Esophagus squamous epithelium (tissue), 5 donors: ENCODE data around the gene SPATA25. TPM values are rescaled to one million over a fixed set of nuclear protein-coding genes. Genes with fewer than 3 reads are reported as not detected.

Source experiments
- DNase-seq: peaks from one replicate; lab custom pipeline; 2025; lab: John Stamatoyannopoulos, UW
- H3K27ac ChIP-seq, 4 donors: fragments of 200-600 bp; sonication (generic); one replicate each; pipeline ENCODE4 v1.5.1; 2016 to 2019; ENCODE audit warnings: mild to moderate bottlenecking in 1 of 4
- H3K27me3 ChIP-seq, 4 donors: fragments of 200-600 bp; sonication (generic); 1 replicate in 3 of 4; 2 replicates in 1 of 4; pipeline versions ENCODE4 v1.5.1 to v1.6.0; 2017 to 2021; ENCODE audit warnings: antibody characterized with exemption in 1 of 4
- H3K36me3 ChIP-seq, 3 donors: fragments of 200-600 bp; sonication (generic); one replicate each; pipeline ENCODE4 v1.5.1; 2016 to 2019
- H3K4me1 ChIP-seq, 3 donors: fragments of 200-600 bp; sonication (generic); one replicate each; pipeline ENCODE4 v1.5.1; 2017 to 2019
- H3K4me3 ChIP-seq, 4 donors: fragments of 200-600 bp; sonication (generic); 1 replicate in 3 of 4; 2 replicates in 1 of 4; pipeline ENCODE4 v1.5.1; 2016 to 2019; ENCODE audit warnings: mild to moderate bottlenecking in 2 of 4, moderate library complexity in 1 of 4
- H3K9me3 ChIP-seq, 3 donors: fragments of 200-600 bp; sonication (generic); one replicate each; pipeline ENCODE4 v1.5.1; 2016 to 2019
- CTCF ChIP-seq, 6 experiments: fragments of 450-650 bp in 4 of 6; fragments of 200-600 bp in 2 of 6; sonication (generic) in 2 of 6; IDR thresholded peaks; one replicate each; pipeline ENCODE4 v1.5.1; 2016 to 2019; ENCODE audit warnings: antibody characterized with exemption in 6 of 6, mild to moderate bottlenecking in 4 of 6, moderate library complexity in 4 of 6
- POLR2A ChIP-seq, 4 donors: fragments of 450-650 bp; IDR thresholded peaks; one replicate each; pipeline ENCODE4 v1.6.1; 2017; ENCODE audit warnings: antibody characterized with exemption in 4 of 4, mild to moderate bottlenecking in 4 of 4, moderate library complexity in 3 of 4
- whole genome bisulfite sequencing, 2 donors: methylation state at CpG; one replicate each; pipeline ENCODE4 v1.1.5; 2018; 5-methylcytosine and 5-hydroxymethylcytosine counted together
- intact Hi-C: fragments of 100-400 bp; cut with DNase I; formaldehyde crosslinking; loops from one replicate; pipeline ENCODE4 v1.15.0; 2022
- total RNA-seq, 4 donors: library from RNA; depleted of rRNA; stranded (reverse); fragments of >200 nt; gene quantifications; one replicate each; pipeline ENCODE4 v1.1.0, GENCODE V29; 2016
- donor health status: DM: yes; HTN: yes; CAD: no.

Gene SPATA25
- total RNA-seq, 4 donors from 2014 or later = 1.1 to 1.3 TPM; not detected in 2

- Histone ChIP-seq H3K27ac (peak overlapping the region; percentile 5 to 59 (median 31)), H3K4me3 (no peak overlapping the region), H3K9me3 (no peaks in the 10 kb centered on the region), H3K4me1 (peaks cover 0 to 39% (median 0%) of the 10 kb centered on the region in 3 donors), H3K27me3 (no peaks in the 10 kb centered on the region), H3K36me3 (peaks cover 22 to 98% (median 28%) of the 10 kb centered on the region in 3 donors)
- intact Hi-C loops = no loop called here
- no peak for DNase-seq
- WGBS, 2 donors = 53 to 59% methylated on average over 2 of the region's 5 CpGs
- TF ChIP-seq CTCF (IDR thresholded peaks at IDR 0.05) = no peak
- TF ChIP-seq POLR2A (IDR thresholded peaks at IDR 0.05) = no peak
Measured at GRCh38 chr20:45842169-45842812, 45.1 kb downstream of the SPATA25 start.

GRCh38 chr20:45841407-45842129 is 45.9 kb downstream of the SPATA25 start:
- 91% methylated on average over 7 to 9 of the region's 10 CpGs for WGBS, 2 donors
- intact Hi-C loops = no loop called here
- Histone ChIP-seq H3K4me1 (peaks cover 0 to 47% (median 5%) of the 10 kb centered on the region in 3 donors), H3K27me3 (no peaks in the 10 kb centered on the region), H3K4me3 (no peak overlapping the region), H3K36me3 (peaks cover 22 to 98% (median 28%) of the 10 kb centered on the region in 3 donors), H3K9me3 (no peaks in the 10 kb centered on the region), H3K27ac (peak overlapping the region in 3 of 4 donors; percentile 5 to 59 (median 57))
- TF ChIP-seq POLR2A (IDR thresholded peaks at IDR 0.05) = no peak
- TF ChIP-seq CTCF (IDR thresholded peaks at IDR 0.05) = no peak
- no peak for DNase-seq

DNA sequence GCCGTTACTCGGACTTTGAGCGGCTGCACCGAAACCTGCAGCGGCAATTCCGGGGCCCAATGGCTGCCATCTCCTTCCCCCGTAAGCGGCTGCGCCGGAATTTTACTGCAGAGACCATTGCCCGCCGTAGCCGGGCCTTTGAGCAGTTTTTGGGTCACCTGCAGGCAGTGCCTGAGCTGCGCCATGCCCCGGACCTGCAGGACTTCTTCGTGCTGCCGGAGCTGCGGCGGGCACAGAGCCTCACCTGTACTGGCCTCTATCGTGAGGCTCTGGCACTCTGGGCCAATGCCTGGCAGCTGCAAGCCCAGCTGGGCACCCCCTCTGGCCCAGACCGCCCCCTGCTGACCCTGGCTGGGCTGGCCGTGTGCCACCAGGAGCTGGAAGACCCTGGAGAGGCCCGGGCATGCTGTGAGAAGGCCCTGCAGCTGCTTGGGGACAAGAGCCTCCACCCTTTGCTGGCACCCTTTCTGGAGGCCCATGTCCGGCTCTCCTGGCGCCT is 46.7 kb downstream of the SPATA25 start:
- no peak overlapping the region for H3K4me3 ChIP-seq
- peaks cover 3 to 55% (median 9%) of the 10 kb centered on the region in 3 donors for H3K4me1 ChIP-seq
- peak overlapping the region in 1 of 4 donors; percentile 5 for H3K27ac ChIP-seq
- 87 to 93% methylated on average over 11 to 14 of the region's 25 CpGs for WGBS, 2 donors
- no peaks in the 10 kb centered on the region for H3K27me3 ChIP-seq
- H3K9me3 ChIP-seq = no peaks in the 10 kb centered on the region
- DNase-seq = no peak
- intact Hi-C loops = no loop called here
- peaks cover 22 to 90% (median 23%) of the 10 kb centered on the region in 3 donors for H3K36me3 ChIP-seq
- TF ChIP-seq POLR2A (IDR thresholded peaks at IDR 0.05) (no peak), CTCF (IDR thresholded peaks at IDR 0.05) (no peak)

DNA sequence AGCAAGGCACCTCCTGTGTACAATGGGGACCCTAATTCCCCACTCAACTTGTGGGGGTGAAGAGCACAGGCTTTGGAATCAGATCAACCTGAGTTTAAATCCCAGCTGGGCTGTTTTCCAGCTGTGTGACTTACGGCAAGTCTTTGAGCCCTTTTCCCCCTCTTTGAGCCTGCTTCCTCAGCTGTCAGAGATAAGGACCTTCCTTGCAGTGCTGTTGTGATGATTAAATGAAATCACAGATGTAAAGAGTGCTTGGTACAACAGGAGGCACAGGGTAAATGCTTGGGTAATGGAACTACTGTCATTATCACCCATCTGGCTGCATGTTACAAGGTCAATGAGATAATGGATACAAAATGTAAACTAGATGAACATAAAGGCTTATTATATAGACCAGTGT is 50.6 kb downstream of the SPATA25 start:
- peaks cover 7 to 51% (median 9%) of the 10 kb centered on the region in 3 donors for H3K36me3 ChIP-seq
- intact Hi-C loops = no loop called here
- no peaks in the 10 kb centered on the region for H3K27me3 ChIP-seq
- peak overlapping the region in 1 of 4 donors; percentile 30 for H3K4me3 ChIP-seq
- DNase-seq = no peak
- H3K27ac ChIP-seq = peak overlapping the region in 3 of 4 donors; percentile 14 to 88 (median 58)
- peaks cover 30 to 67% (median 33%) of the 10 kb centered on the region in 3 donors for H3K4me1 ChIP-seq
- no peaks in the 10 kb centered on the region for H3K9me3 ChIP-seq
- TF ChIP-seq CTCF (IDR thresholded peaks at IDR 0.05) (no peak), POLR2A (IDR thresholded peaks at IDR 0.05) (no peak)
- 0 to 86% methylated on average over 1 of the region's 1 CpG for WGBS, 2 donors

Other genes starting within 250 kb of the SPATA25 start
- gene WFDC11, start 217.4 kb downstream of the SPATA25 start, total RNA-seq = not detected
- gene WFDC13, start 185.6 kb downstream of the SPATA25 start, total RNA-seq = not detected
- gene WFDC10B, start 182.6 kb downstream of the SPATA25 start, total RNA-seq = not detected
- not detected for gene SPINT4, start 165.3 kb downstream of the SPATA25 start, total RNA-seq
- 1 to 10 TPM in 1 of 4 donors, not detected in 3; 1.3 TPM for gene WFDC3, start 95.7 kb downstream of the SPATA25 start, total RNA-seq
- gene DNTTIP1, start 95.7 kb downstream of the SPATA25 start, total RNA-seq = 10 to 100 TPM; 13.9 to 23.1 (median 20.3) TPM
- 10 to 100 TPM; 17.4 to 54.4 (median 31.2) TPM for gene UBE2C, start 75.0 kb downstream of the SPATA25 start, total RNA-seq
- 1 to 10 TPM in 1 of 4 donors, not detected in 3; 1.1 TPM for gene TNNC2, start 60.3 kb downstream of the SPATA25 start, total RNA-seq
- 10 to 100 TPM; 21.2 to 43.2 (median 37.4) TPM for gene SNX21, start 53.8 kb downstream of the SPATA25 start, total RNA-seq
- gene ACOT8, start 30.2 kb downstream of the SPATA25 start, total RNA-seq = 10 to 100 TPM; 27.7 to 35.0 (median 31.1) TPM
- gene ZSWIM3, start 30.0 kb downstream of the SPATA25 start, total RNA-seq = 1 to 10 TPM; 1.1 to 3.2 (median 2.5) TPM
- 1 to 10 TPM; 6.6 to 8.8 (median 7.6) TPM for gene ZSWIM1, start 6.4 kb downstream of the SPATA25 start, total RNA-seq
- gene NEURL2, start 3.6 kb upstream of the SPATA25 start, total RNA-seq = 1 to 10 TPM; 4.1 to 6.5 (median 5.5) TPM
- 10 to 100 TPM; 44.5 to 74.8 (median 56.8) TPM for gene CTSA, start 3.7 kb upstream of the SPATA25 start, total RNA-seq
- gene PLTP, start 24.5 kb upstream of the SPATA25 start, total RNA-seq = 100 to 1,000 TPM in 2 of 4 donors, 10 to 100 TPM in 1, 1 to 10 TPM in 1; 5.9 to 248 (median 92.6) TPM
- 10 to 100 TPM; 10.4 to 36.8 (median 16.4) TPM for gene PCIF1, start 47.1 kb upstream of the SPATA25 start, total RNA-seq
- gene ZNF335, start 84.6 kb upstream of the SPATA25 start, total RNA-seq = 10 to 100 TPM; 10.5 to 22.5 (median 19.8) TPM
- under 1 TPM in 3 of 4 donors, not detected in 1; 0.18 to 0.50 (median 0.38) TPM for gene MMP9, start 121.3 kb upstream of the SPATA25 start, total RNA-seq
- not detected for gene SLC12A5, start 141.6 kb upstream of the SPATA25 start, total RNA-seq
- gene NCOA5, start 202.3 kb upstream of the SPATA25 start, total RNA-seq = 10 to 100 TPM; 20.7 to 29.8 (median 22.3) TPM
- gene CD40, start 230.7 kb upstream of the SPATA25 start, total RNA-seq = 10 to 100 TPM in 2 of 4 donors, 1 to 10 TPM in 2; 3.2 to 15.3 (median 10.2) TPM